Esophagus (tissue), 2 donors: ENCODE data around the gene OR13C3. TPM values are rescaled to one million over a fixed set of nuclear protein-coding genes. Genes with fewer than 3 reads are reported as not detected.

Source experiments
- H3K27ac ChIP-seq, 2 donors: one replicate each; pipeline ENCODE4 v1.5.1; 2013; ENCODE audit warnings: low read depth in 2 of 2, mild to moderate bottlenecking in 2 of 2, inconsistent platforms in 1 of 2, low read length in 1 of 2, moderate library complexity in 1 of 2
- H3K27me3 ChIP-seq, 2 donors: one replicate each; pipeline ENCODE4 v1.6.1; 2013; ENCODE audit warnings: low read length in 2 of 2, control low read depth in 1 of 2, mild to moderate bottlenecking in 1 of 2; ENCODE audit not compliant: insufficient read depth in 2 of 2, control insufficient read depth in 1 of 2
- H3K36me3 ChIP-seq, 2 donors: one replicate each; pipeline ENCODE4 v1.6.1; 2013; ENCODE audit warnings: low read length in 1 of 2; ENCODE audit not compliant: control insufficient read depth in 2 of 2, insufficient read depth in 2 of 2
- H3K4me1 ChIP-seq, 2 donors: one replicate each; pipeline ENCODE4 v1.6.1; 2013; ENCODE audit warnings: low read length in 1 of 2; ENCODE audit not compliant: control insufficient read depth in 2 of 2, insufficient read depth in 2 of 2
- H3K4me3 ChIP-seq, 2 donors: one replicate each; pipeline ENCODE4 v1.5.1; 2013; ENCODE audit warnings: low read length in 2 of 2, mild to moderate bottlenecking in 2 of 2, low read depth in 1 of 2, moderate library complexity in 1 of 2
- H3K9me3 ChIP-seq, 2 donors: one replicate each; pipeline ENCODE4 v1.6.1; 2013; ENCODE audit warnings: mild to moderate bottlenecking in 2 of 2, low read depth in 1 of 2, low read length in 1 of 2, moderate library complexity in 1 of 2; ENCODE audit not compliant: control insufficient read depth in 2 of 2, insufficient read depth in 1 of 2
- WGBS, 2 donors: extraction: QIAGEN DNeasy Blood & Tissue Kit; methylation state at CpG; one replicate each; pipeline ENCODE4 v1.1.7; 2013; 5-methylcytosine and 5-hydroxymethylcytosine counted together
- polyA plus RNA-seq, 2 donors: library from polyadenylated mRNA; stranded (reverse); fragments of 200-250 nt; gene quantifications; one replicate each; pipeline ENCODE4 v1.2.3, GENCODE V29; 2013
- donor health status: healthy with polysubstance abuse.
- donor health status: Bipolar disorder and iron deficiency.

OR13C3 gene
- not detected for polyA plus RNA-seq

- Histone ChIP-seq H3K27me3 (no peaks in the 10 kb centered on the region), H3K4me3 (no peak within 1 kb of the TSS), H3K27ac (no peak within 1 kb of the TSS), H3K36me3 (no peaks in the 10 kb centered on the region), H3K9me3 (no peaks in the 10 kb centered on the region), H3K4me1 (no peaks in the 10 kb centered on the region)
- 91 to 93% methylated on average over 5 of the region's 5 CpGs for WGBS, 2 donors
Measured at GRCh38 chr9:104536756-104537155, at the start of gene OR13C3. Gene OR13C3, minus strand, starts transcription at chr9:104536856. Its CDS starts 133 bp downstream, at chr9:104536723.

- Histone ChIP-seq H3K36me3 (no peaks in the 10 kb centered on the region), H3K4me1 (no peaks in the 10 kb centered on the region), H3K9me3 (no peaks in the 10 kb centered on the region), H3K27me3 (no peaks in the 10 kb centered on the region), H3K27ac (no peak overlapping the region), H3K4me3 (no peak overlapping the region)
- 79 to 91% methylated on average over 1 of the region's 1 CpG for WGBS, 2 donors
Measured at GRCh38 chr9:104580562-104580961, 43.9 kb upstream of the OR13C3 start.

GRCh38 chr9:104577263-104577662 lies 40.6 kb upstream of the OR13C3 start:
- Histone ChIP-seq H3K4me1 (no peaks in the 10 kb centered on the region), H3K4me3 (no peak overlapping the region)
- 79 to 84% methylated on average over 5 of the region's 5 CpGs for WGBS, 2 donors

GRCh38 chr9:104575456-104575855 lies 38.8 kb upstream of the OR13C3 start:
- no peak overlapping the region for H3K4me3 ChIP-seq
- no peaks in the 10 kb centered on the region for H3K9me3 ChIP-seq
- no peak overlapping the region for H3K27ac ChIP-seq
- WGBS, 2 donors, result 66 to 70% methylated on average over 2 of the region's 2 CpGs
- H3K27me3 ChIP-seq, result no peaks in the 10 kb centered on the region
- no peaks in the 10 kb centered on the region for H3K36me3 ChIP-seq
- no peaks in the 10 kb centered on the region for H3K4me1 ChIP-seq

More at GRCh38 chr9:104577263-104577662, 40.6 kb upstream of the OR13C3 start:
- Histone ChIP-seq H3K9me3 (no peaks in the 10 kb centered on the region), H3K36me3 (no peaks in the 10 kb centered on the region), H3K27me3 (no peaks in the 10 kb centered on the region), H3K27ac (no peak overlapping the region)

GRCh38 chr9:104572612-104573011 lies 36.0 kb upstream of the OR13C3 start:
- H3K4me3 ChIP-seq, result no peak overlapping the region
- H3K27me3 ChIP-seq, result no peaks in the 10 kb centered on the region
- WGBS, 2 donors, result 56 to 63% methylated on average over 1 of the region's 1 CpG

GRCh38 chr9:104568868-104569267 lies 32.2 kb upstream of the OR13C3 start, which contains the start of gene OR13C8:
Gene OR13C8, plus strand, starts transcription at chr9:104569168. Its CDS starts 0 bp downstream, at chr9:104569168.
- Histone ChIP-seq H3K4me3 (no peak within 1 kb of the TSS), H3K36me3 (no peaks in the 10 kb centered on the region), H3K9me3 (no peaks in the 10 kb centered on the region), H3K27me3 (no peaks in the 10 kb centered on the region), H3K4me1 (no peaks in the 10 kb centered on the region), H3K27ac (no peak within 1 kb of the TSS)
- 90% methylated on average over 4 of the region's 4 CpGs for WGBS, 2 donors

More at GRCh38 chr9:104572612-104573011, 36.0 kb upstream of the OR13C3 start:
- Histone ChIP-seq H3K9me3 (no peaks in the 10 kb centered on the region), H3K27ac (no peak overlapping the region), H3K36me3 (no peaks in the 10 kb centered on the region), H3K4me1 (no peaks in the 10 kb centered on the region)

GRCh38 chr9:104564358-104564757 lies 27.7 kb upstream of the OR13C3 start:
- 51 to 67% methylated on average over 1 of the region's 1 CpG for WGBS, 2 donors
- Histone ChIP-seq H3K36me3 (no peaks in the 10 kb centered on the region), H3K27me3 (no peaks in the 10 kb centered on the region), H3K27ac (no peak overlapping the region), H3K9me3 (no peaks in the 10 kb centered on the region), H3K4me1 (no peaks in the 10 kb centered on the region), H3K4me3 (no peak overlapping the region)

- H3K27me3 ChIP-seq, result no peaks in the 10 kb centered on the region
- no peak overlapping the region for H3K4me3 ChIP-seq
- H3K9me3 ChIP-seq, result no peaks in the 10 kb centered on the region
- H3K27ac ChIP-seq, result no peak overlapping the region
- 83 to 89% methylated on average over 8 of the region's 8 CpGs for WGBS, 2 donors
- H3K4me1 ChIP-seq, result no peaks in the 10 kb centered on the region
- H3K36me3 ChIP-seq, result no peaks in the 10 kb centered on the region
Measured at GRCh38 chr9:104556830-104557634, 20.4 kb upstream of the OR13C3 start.

- Histone ChIP-seq H3K27ac (no peak overlapping the region), H3K27me3 (no peaks in the 10 kb centered on the region), H3K4me3 (no peak overlapping the region), H3K4me1 (no peaks in the 10 kb centered on the region), H3K36me3 (no peaks in the 10 kb centered on the region), H3K9me3 (no peaks in the 10 kb centered on the region)
- WGBS, 2 donors, result 91 to 96% methylated on average over 1 of the region's 1 CpG
Measured at GRCh38 chr9:104555521-104555920, 18.9 kb upstream of the OR13C3 start.

- 26 to 30% methylated on average over 1 of the region's 1 CpG for WGBS, 2 donors
- Histone ChIP-seq H3K27me3 (no peaks in the 10 kb centered on the region), H3K4me3 (no peak overlapping the region), H3K9me3 (no peaks in the 10 kb centered on the region), H3K4me1 (no peaks in the 10 kb centered on the region), H3K36me3 (no peaks in the 10 kb centered on the region), H3K27ac (no peak overlapping the region)
Measured at GRCh38 chr9:104553261-104553660, 16.6 kb upstream of the OR13C3 start.
